Measurements from ENCODE around the gene SEMA5A.
A peak's percentile ranks its signal among the peaks of the same experiment; 100 is the strongest.

The SEMA5A gene

GRCh38 chr5:9398227-9398626, 147.6 kb downstream of the SEMA5A start:
- no peak for DNase-seq (ENCODE audit: low spot score)

DNA sequence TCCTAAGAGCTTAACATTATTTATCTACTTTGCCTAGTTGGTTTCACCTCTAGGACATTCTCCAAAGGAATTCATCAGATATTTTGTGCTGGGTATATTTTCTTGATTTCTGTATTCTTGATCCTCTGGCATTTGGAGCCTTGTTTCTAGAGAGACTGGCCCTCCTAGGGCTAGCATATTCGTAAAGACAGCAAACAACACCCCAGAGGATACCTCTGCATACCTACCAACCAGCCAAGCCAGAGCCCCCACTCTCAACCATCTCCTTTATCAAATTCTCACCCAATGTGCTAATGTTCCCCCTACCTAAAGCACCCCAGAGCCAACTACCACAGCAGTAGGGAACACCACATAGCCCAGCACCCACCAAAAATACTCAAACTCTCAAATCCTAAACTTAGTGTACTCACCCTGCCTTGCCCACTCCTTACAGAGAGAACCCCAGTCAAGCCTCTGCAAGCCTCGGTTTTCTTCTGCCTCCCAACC, 149.5 kb downstream of the SEMA5A start:
- no peak for DNase-seq (ENCODE audit: low spot score)

DNA sequence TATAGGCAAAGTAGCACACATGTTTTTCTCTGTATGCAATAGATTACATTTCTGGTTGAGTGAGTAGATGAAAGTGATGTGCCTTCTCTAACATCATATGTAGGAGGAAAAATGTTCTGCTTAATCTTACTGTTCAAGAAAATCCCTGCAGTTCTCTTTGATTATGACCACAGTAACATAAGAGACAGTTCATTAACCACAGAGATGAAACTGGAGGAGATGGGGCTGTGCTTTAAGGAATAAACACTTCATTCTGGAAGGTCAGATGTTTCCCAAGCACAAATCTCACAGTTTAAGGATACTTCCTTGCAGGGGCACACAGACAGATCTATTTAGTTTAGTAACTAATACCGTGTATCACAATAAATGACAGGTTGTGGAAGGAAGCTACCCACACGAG, 150.2 kb downstream of the SEMA5A start:
- DNase-seq (ENCODE audit: low spot score): no peak

GRCh38 chr5:9394221-9394620, 151.7 kb downstream of the SEMA5A start:
- DNase-seq (ENCODE audit: low spot score): no peak

DNA sequence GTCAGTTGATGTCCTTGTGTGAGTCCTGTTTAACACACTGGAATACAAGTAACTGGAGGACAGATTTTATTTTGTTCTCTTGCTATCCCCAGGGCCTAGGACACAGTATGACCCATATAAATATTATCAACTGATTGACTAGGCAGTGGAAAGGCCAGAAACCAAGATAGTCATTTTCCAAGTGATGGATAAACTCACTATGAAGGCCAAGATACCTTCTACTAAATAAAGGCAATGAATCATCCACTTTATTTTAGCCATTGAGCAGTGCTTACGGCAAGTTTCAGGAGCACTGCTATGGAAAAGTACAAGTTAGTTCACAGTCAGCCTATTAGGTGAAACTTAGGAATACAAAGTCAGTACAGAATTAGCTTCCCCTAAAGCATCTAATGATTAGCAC, 153.2 kb downstream of the SEMA5A start:
- DNase-seq (ENCODE audit: low spot score): no peak

- no peak for DNase-seq (ENCODE audit: low spot score)
Measured at GRCh38 chr5:9391080-9391479, 154.8 kb downstream of the SEMA5A start.

DNA sequence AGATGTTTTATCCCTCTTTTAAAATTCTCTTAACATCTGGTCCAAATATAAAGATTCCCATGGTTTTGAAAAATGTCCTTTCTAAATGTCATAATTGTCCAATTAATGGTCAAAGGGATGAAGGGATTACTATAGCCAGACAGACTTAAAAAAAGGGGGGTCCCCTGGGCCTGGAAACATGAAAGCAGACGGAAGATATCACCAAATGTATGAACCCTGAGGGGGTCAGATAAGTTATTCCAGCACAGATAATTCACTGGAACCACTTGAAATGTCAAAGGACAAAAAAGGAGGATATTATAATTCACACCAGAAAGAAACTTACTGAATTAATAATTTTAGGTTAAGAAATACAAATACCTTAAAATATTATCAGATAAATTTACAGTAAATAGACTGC, 155.8 kb downstream of the SEMA5A start:
- DNase-seq (ENCODE audit: low spot score): no peak

- DNase-seq (ENCODE audit: low spot score): peak; percentile 87
Measured at GRCh38 chr5:9388941-9389674, 156.8 kb downstream of the SEMA5A start.

GRCh38 chr5:9387879-9388278, 158.0 kb downstream of the SEMA5A start:
- no peak for DNase-seq (ENCODE audit: low spot score)

DNA sequence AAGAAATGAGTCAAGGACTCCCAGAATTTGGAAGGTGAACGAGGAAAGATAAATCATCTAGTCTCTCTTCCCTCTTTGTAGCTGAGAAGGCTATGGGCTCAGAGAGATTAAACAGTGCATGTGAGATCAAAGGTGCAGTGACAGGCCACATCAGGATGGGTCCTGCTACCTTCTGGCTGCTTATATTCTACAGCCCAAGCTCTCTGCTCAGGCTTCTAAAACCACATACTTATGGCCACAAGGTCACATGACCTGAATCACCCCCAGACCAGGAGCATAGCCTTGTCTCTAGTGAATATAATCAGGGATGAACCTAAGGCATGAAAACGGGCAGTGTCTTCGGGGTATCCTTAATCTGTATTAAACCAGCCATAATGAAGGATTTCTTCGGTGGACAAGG, 158.9 kb downstream of the SEMA5A start:
- DNase-seq (ENCODE audit: low spot score): no peak

DNA sequence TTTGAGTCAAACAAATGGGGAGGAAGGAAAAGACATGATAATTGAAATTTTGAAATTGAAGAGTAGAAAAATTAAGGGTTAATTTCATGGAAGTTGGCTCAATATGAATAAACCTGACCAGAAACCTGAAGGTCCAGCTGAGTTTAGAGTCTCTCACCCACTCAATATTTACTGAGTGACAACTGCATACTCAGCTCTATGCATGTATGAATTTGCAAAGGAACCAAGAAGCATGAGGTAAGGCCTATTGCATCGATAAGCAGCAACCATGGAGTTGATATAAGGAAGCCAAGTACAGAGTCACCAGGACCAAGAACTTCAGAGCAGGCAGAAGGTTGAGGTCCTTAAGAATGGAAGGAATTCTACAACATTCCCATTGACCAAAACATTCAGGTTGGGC, 163.4 kb downstream of the SEMA5A start:
- no peak for DNase-seq (ENCODE audit: low spot score)

DNA sequence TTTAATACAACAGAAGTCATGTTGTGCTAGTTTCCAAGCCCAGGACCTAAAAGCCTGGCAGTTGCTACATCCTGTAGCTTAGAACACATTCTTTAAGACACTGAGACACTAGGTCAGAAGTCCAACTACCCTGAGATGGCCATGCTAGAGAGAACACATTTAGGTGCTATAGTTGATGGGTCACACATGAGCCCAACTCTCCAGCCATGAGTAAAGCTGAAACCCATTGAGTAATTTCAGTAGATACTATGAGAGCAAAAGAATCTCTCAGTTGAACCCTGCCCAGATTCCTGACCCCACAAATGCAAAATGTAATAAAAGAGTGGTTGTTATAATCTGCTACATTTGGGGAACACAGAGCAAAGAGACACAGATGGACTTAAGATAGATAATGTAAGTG, 164.4 kb downstream of the SEMA5A start:
- DNase-seq (ENCODE audit: low spot score): no peak

DNA sequence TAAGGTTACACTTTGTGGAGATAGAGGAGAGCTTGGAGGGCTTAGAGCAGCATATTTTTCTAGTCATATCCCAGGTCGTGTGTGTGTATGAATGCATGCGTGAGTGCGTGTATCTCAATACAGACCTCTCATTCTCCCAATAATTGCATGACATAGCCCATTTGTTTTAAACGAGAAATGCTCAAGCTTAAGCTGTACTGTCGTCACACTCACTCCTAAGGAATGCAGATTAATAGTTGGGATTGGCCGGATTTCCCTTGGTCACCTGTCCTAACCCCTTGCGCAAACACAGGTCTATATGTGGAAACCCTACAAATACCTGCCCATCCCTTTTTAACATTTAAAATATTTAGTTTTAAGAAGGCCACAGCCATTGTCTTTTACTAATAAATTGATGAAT, 165.8 kb downstream of the SEMA5A start:
- no peak for DNase-seq (ENCODE audit: low spot score)

DNA sequence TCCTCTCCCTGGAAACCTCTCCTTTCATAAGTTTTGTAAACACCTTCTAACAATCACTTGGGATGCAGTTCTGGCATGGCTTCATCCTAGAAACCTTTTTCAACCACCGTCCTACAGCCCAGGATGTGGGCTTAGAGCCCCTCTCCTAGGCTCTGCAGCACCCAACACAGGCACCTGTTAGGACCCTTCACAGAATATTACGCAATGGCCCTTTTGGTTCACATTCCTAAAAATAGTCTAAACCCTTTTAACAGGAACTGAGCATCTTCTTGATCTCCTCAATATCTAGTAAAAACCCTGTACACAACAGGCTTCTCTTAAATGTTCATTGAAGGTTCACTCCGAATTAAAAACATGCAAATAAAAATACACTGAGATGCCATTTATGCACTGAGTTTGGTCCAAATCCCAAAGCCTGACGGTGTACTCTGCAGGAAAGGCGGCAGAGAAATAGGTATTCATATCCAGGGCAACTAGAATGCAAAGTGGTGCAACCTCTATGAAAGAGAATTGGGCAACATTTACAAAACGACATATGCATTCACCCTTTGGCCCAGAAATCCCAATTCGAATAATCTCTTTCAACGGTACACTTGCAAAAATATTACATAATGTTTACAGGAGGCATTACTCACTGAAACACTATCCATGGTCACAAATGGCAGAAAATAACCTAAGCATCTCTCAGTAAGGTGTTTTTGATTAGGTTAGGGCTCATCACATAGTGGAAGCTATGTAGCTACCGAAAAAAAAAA, 169.3 kb downstream of the SEMA5A start:
- no peak for DNase-seq (ENCODE audit: low spot score)

GRCh38 chr5:9375756-9376155, 170.1 kb downstream of the SEMA5A start:
- DNase-seq (ENCODE audit: low spot score): no peak

- no peak for DNase-seq (ENCODE audit: low spot score)
Measured at GRCh38 chr5:9374025-9374424, 171.8 kb downstream of the SEMA5A start.

- no peak for DNase-seq (ENCODE audit: low spot score)
Measured at GRCh38 chr5:9373571-9373970, 172.3 kb downstream of the SEMA5A start.

DNA sequence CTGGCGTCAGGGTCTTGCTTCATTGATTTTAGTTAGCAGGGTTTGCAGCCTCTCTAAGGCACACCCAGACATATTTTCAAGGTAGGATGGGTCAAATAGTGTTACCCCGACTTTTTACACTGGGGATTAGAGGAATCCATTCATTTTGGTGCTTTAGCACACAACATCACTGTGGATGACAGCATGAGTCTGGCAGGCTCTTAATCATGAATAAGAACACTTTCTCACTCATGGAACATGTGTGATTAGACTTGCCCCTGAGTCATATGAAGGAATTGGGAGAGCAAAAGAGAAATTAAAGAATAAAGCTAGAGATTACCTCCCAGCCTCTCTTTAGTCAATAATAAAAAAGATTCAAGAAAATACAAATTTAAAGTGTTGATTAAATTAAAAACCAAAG, 175.6 kb downstream of the SEMA5A start:
- no peak for DNase-seq (ENCODE audit: low spot score)

GRCh38 chr5:9365512-9365911, 180.4 kb downstream of the SEMA5A start:
- DNase-seq (ENCODE audit: low spot score): no peak

- no peak for DNase-seq (ENCODE audit: low spot score)
Measured at GRCh38 chr5:9363449-9363848, 182.4 kb downstream of the SEMA5A start.

- peak; percentile 25 for DNase-seq (ENCODE audit: low spot score)
Measured at GRCh38 chr5:9363026-9363425, 182.8 kb downstream of the SEMA5A start.

DNA sequence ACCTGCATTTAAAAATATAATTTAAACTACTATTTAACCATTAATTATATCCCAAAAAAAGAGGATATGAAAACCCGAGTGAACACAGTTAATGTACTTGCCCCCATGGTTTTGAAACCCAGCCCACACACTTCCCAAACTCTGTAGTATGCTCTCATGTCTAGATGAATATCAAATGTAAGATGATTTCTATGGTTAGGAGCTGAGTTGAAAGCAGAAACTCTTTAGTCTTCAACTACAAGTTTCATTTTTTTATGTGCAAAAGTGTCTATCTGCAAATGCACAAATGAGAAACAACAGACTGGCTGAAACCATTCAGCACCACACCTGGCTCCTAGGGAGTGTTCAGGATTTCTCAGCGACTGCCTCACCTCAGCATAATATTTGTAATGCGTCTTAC, 183.3 kb downstream of the SEMA5A start:
- no peak for DNase-seq (ENCODE audit: low spot score)

DNA sequence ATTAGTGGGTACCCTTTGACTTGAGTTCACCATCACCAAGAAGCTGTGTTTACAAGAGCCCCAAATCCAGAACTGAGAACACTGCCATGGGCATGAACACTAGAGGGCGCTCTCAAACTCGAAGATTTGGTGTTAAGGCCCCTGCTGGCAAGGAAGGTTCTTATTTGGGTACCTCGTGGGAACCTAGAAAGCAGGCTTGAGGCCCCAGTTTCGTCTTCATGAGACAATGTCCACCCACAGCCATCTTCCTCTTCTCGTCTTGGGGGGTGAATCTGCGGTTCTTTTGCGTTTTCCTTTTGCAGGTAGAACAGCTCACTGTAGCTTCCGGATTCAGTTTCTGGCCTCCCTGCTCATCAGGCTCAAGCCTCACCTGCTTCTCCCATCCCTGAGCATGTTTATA, 184.0 kb downstream of the SEMA5A start:
- DNase-seq (ENCODE audit: low spot score): peak; percentile 49
